B cell (primary cell): ENCODE results near the gene CFAP65. TPM values are rescaled to one million over a fixed set of nuclear protein-coding genes. Genes with fewer than 3 reads are reported as not detected.

Experiments used
- ATAC-seq: fragments of 200-7000 bp; cut with Tn5 transposase; one replicate; pipeline ENCODE4 v1.10.0; 2021; ENCODE audit warnings: low read depth, mild to moderate bottlenecking, moderate number of reproducible peaks, moderate library complexity
- CTCF ChIA-PET: fragments of 350-600 bp; sonication (Branson Sonifier 250); formaldehyde crosslinking; loops from one replicate; lab custom pipeline; 2021; ENCODE audit warnings: antibody characterized with exemption, inconsistent platforms; lab: Charles Lee
- POLR2A ChIA-PET: fragments of 350-600 bp; sonication (Branson Sonifier 250); formaldehyde crosslinking; loops from one replicate; lab custom pipeline; 2021; ENCODE audit warnings: antibody characterized with exemption; lab: Charles Lee
- DNase-seq: peaks from one replicate; pipeline ENCODE4 v3.0.0; 2013
- H2AFZ ChIP-seq: 2 replicates; pipeline ENCODE4 v1.6.1; 2012; ENCODE audit warnings: mild to moderate bottlenecking, low read depth, low read length; ENCODE audit not compliant: insufficient read depth, poor library complexity, severe bottlenecking
- H3K27ac ChIP-seq, 2 donors: 1 replicate in 1 of 2; 2 replicates in 1 of 2; pipeline ENCODE4 v1.5.1; 2012 to 2013; ENCODE audit warnings: low read length in 2 of 2, mild to moderate bottlenecking in 2 of 2, moderate library complexity in 1 of 2
- H3K27me3 ChIP-seq, 4 experiments: fragments of 200-600 bp in 1 of 4; sonication (generic) in 1 of 4; replicated peaks in 1 of 4; 1 replicate in 2 of 4; 2 replicates in 2 of 4; pipeline versions ENCODE4 v1.6.1 to v1.7.0; 2013 to 2016; ENCODE audit warnings: low read length in 3 of 4, mild to moderate bottlenecking in 2 of 4, mixed read lengths in 1 of 4, moderate library complexity in 1 of 4; ENCODE audit not compliant: insufficient read depth in 4 of 4, control insufficient read depth in 3 of 4; ENCODE audit errors: control extremely low read depth in 1 of 4
- H3K36me3 ChIP-seq, 2 experiments: replicated peaks in 1 of 2; 1 replicate in 1 of 2; 2 replicates in 1 of 2; pipeline versions ENCODE4 v1.6.1 to v1.7.1; 2013; ENCODE audit warnings: low read length in 1 of 2; ENCODE audit not compliant: insufficient read depth in 2 of 2, control insufficient read depth in 1 of 2; ENCODE audit errors: control extremely low read depth in 1 of 2, extremely low read depth in 1 of 2
- H3K4me1 ChIP-seq, 2 donors: fragments of 200-600 bp in 1 of 2; sonication (generic) in 1 of 2; 1 replicate in 1 of 2; 2 replicates in 1 of 2; pipeline versions ENCODE4 v1.5.1 to v1.6.1; 2013 to 2017; ENCODE audit warnings: low read length in 2 of 2; ENCODE audit not compliant: control insufficient read depth in 2 of 2, insufficient read depth in 2 of 2
- H3K4me2 ChIP-seq: replicated peaks from 2 replicates; pipeline ENCODE3; 2012; ENCODE audit warnings: mild to moderate bottlenecking, low read depth, low read length; ENCODE audit not compliant: poor library complexity, severe bottlenecking
- H3K4me3 ChIP-seq, 5 experiments: fragments of 200-600 bp in 1 of 5; sonication (generic) in 1 of 5; 1 replicate in 3 of 5; 2 replicates in 2 of 5; pipeline versions ENCODE4 v1.5.1 to v1.7.0; 2011 to 2016; ENCODE audit warnings: low read length in 4 of 5, mild to moderate bottlenecking in 4 of 5, low read depth in 2 of 5, control low read depth in 1 of 5, moderate library complexity in 1 of 5; ENCODE audit not compliant: insufficient read depth in 1 of 5; ENCODE audit errors: control extremely low read depth in 1 of 5, extremely low read depth in 1 of 5
- H3K79me2 ChIP-seq: fragments of 200-600 bp; sonication (generic); one replicate; pipeline ENCODE4 v1.6.0; 2016; ENCODE audit warnings: low read length; ENCODE audit not compliant: control insufficient read depth, insufficient read depth
- H3K9ac ChIP-seq: fragments of 200-600 bp; sonication (generic); 2 replicates; pipeline ENCODE4 v1.6.1; 2017; ENCODE audit warnings: mild to moderate bottlenecking, low read length, moderate library complexity
- H3K9me3 ChIP-seq, 3 donors: one replicate each; pipeline versions ENCODE4 v1.6.1 to v1.7.1; 2013; ENCODE audit warnings: low read length in 2 of 3; ENCODE audit not compliant: control insufficient read depth in 2 of 3, insufficient read depth in 1 of 3; ENCODE audit errors: control extremely low read depth in 1 of 3
- H4K20me1 ChIP-seq: 2 replicates; pipeline ENCODE4 v1.6.0; 2012; ENCODE audit warnings: mild to moderate bottlenecking, low read length; ENCODE audit not compliant: insufficient read depth, control insufficient read depth, poor library complexity, severe bottlenecking
- H3K27ac Mint-ChIP-seq: one replicate; pipeline ENCODE4 v1.8.0; 2021; ENCODE audit warnings: mixed read lengths
- H3K27me3 Mint-ChIP-seq: one replicate; pipeline ENCODE4 v1.8.0; 2021; ENCODE audit warnings: mixed read lengths
- H3K4me1 Mint-ChIP-seq: one replicate; pipeline ENCODE4 v1.8.0; 2021; ENCODE audit warnings: mixed read lengths
- H3K4me3 Mint-ChIP-seq: one replicate; pipeline ENCODE4 v1.8.0; 2021; ENCODE audit warnings: mixed read lengths
- H3K9me3 Mint-ChIP-seq: one replicate; pipeline ENCODE4 v1.8.0; 2022; ENCODE audit warnings: mixed read lengths; ENCODE audit not compliant: insufficient read depth
- EZH2 ChIP-seq: IDR thresholded peaks from 2 replicates; pipeline ENCODE4 v1.6.1; 2012; ENCODE audit warnings: borderline replicate concordance, low read depth, mild to moderate bottlenecking, moderate library complexity, low read length; ENCODE audit not compliant: insufficient read depth, poor library complexity, severe bottlenecking
- WGBS: methylation state at CpG from one replicate; pipeline ENCODE4 v1.1.5; 2013; ENCODE audit warnings: missing lambda C conversion rate; ENCODE audit not compliant: insufficient coverage; 5-methylcytosine and 5-hydroxymethylcytosine counted together
- intact Hi-C: fragments of 100-400 bp; cut with micrococcal nuclease; formaldehyde crosslinking; loops from one replicate; pipeline ENCODE4 v1.10.0; 2022
- polyA plus RNA-seq: library from polyadenylated mRNA; depleted of rRNA; stranded (reverse); fragments of >200 nt; gene quantifications from 2 replicates; pipeline ENCODE4 v1.2.3, GENCODE V29; 2012
- total RNA-seq, 2 donors: library from RNA; stranded (reverse); fragments of 120-200 nt in 1 of 2; gene quantifications; 1 replicate in 1 of 2; 2 replicates in 1 of 2; pipeline versions ENCODE4 v1.2.3 to v1.2.4, GENCODE V29; 2013 to 2022
- TF ChIP-seq, protein P1 (sequence below): fragments of 200-600 bp; IDR thresholded peaks from one replicate; pipeline ENCODE4 v1.8.0; 2022; ENCODE audit warnings: antibody characterized with exemption, mild to moderate bottlenecking

Gene CFAP65
- total and polyA plus RNA-seq, 2 donors (not counting 1 experiment from before 2014, with no cell fraction given), result not detected

- H3K4me2 ChIP-seq, result no peak overlapping the region
- POLR2A ChIA-PET, result no interaction called here
- no peak overlapping the region for H3K9ac ChIP-seq
- H3K27ac ChIP-seq, result no peak overlapping the region
- Mint-ChIP-seq H3K4me3 (no peak overlapping the region), H3K27ac (no peak overlapping the region), H3K27me3 (peaks cover 21% of the 10 kb centered on the region), H3K9me3 (no peaks in the 10 kb centered on the region), H3K4me1 (peaks cover 4% of the 10 kb centered on the region)
- peaks cover 5 to 8% of the 10 kb centered on the region in 2 donors for H3K4me1 ChIP-seq
- CTCF ChIA-PET, result interaction anchor here (1.6 kb wide), 1 partner anchor 10 kb away, joined by 5 read pairs; no protein-coding TSS in a partner anchor
- ATAC-seq, result no peak
- no peaks in the 10 kb centered on the region for H3K9me3 ChIP-seq
- H3K36me3 ChIP-seq, result no peaks in the 10 kb centered on the region
- no CpG with 5 or more reads among the region's 1 CpG for WGBS
- H2AFZ ChIP-seq, result no peak overlapping the region
- no peak for TF ChIP-seq EZH2
- TF ChIP-seq, protein P1, sequence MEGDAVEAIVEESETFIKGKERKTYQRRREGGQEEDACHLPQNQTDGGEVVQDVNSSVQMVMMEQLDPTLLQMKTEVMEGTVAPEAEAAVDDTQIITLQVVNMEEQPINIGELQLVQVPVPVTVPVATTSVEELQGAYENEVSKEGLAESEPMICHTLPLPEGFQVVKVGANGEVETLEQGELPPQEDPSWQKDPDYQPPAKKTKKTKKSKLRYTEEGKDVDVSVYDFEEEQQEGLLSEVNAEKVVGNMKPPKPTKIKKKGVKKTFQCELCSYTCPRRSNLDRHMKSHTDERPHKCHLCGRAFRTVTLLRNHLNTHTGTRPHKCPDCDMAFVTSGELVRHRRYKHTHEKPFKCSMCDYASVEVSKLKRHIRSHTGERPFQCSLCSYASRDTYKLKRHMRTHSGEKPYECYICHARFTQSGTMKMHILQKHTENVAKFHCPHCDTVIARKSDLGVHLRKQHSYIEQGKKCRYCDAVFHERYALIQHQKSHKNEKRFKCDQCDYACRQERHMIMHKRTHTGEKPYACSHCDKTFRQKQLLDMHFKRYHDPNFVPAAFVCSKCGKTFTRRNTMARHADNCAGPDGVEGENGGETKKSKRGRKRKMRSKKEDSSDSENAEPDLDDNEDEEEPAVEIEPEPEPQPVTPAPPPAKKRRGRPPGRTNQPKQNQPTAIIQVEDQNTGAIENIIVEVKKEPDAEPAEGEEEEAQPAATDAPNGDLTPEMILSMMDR, result no peak
- H4K20me1 ChIP-seq, result no peaks in the 10 kb centered on the region
- intact Hi-C loops, result no loop called here
- peaks cover 0 to 25% (median 19%) of the 10 kb centered on the region in 4 experiments for H3K27me3 ChIP-seq
- no peak for DNase-seq
- H3K4me3 ChIP-seq, result no peak overlapping the region
- H3K79me2 ChIP-seq, result no peaks in the 10 kb centered on the region
Measured at GRCh38 chr2:219065484-219065883, 24.2 kb upstream of the CFAP65 start.

DNA sequence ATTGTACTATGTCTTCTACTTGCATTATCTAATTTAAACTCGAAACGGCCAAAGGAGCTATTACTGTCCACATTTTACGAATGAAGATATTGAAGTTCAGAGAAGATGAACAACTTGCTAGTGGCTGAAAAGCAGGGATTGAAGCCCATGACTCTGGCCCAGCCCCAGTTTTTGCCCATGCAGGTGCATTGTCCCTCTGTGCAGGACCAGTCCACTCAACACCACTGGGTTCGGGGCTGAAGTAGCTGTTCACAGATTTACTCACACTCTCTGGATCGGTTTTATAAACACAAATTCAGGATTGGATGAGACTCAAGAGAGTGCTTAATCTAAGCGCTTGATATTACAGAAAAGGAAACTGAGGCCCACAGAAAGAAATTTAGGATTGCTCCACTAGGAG is 20.8 kb upstream of the CFAP65 start:
- H3K4me3 Mint-ChIP-seq, result no peak overlapping the region
- WGBS, result 100% methylated on average over 1 of the region's 6 CpGs
- Histone ChIP-seq H3K9ac (no peak overlapping the region), H3K4me1 (peaks cover 35 to 41% of the 10 kb centered on the region in 2 donors), H3K4me3 (no peak overlapping the region), H3K9me3 (no peaks in the 10 kb centered on the region), H3K4me2 (no peak overlapping the region), H3K27me3 (peaks cover 0 to 57% (median 42%) of the 10 kb centered on the region in 4 experiments), H3K27ac (no peak overlapping the region), H2AFZ (no peak overlapping the region), H4K20me1 (no peaks in the 10 kb centered on the region), H3K36me3 (no peaks in the 10 kb centered on the region), H3K79me2 (no peaks in the 10 kb centered on the region)
- ChIA-PET CTCF (interaction anchor here (1.0 to 9.5 kb wide), 3 partner anchors 9 to 93 kb away, joined by 3 to 117 read pairs (median 4); no protein-coding TSS in a partner anchor), POLR2A (no interaction called here)
- TF ChIP-seq, protein P1, result no peak
- TF ChIP-seq EZH2, result no peak
- no peaks in the 10 kb centered on the region for H3K9me3 Mint-ChIP-seq
- no peak overlapping the region for H3K27ac Mint-ChIP-seq
- intact Hi-C loops, result no loop called here
- ATAC-seq (no peak), DNase-seq (no peak)
- H3K4me1 Mint-ChIP-seq, result peaks cover 22% of the 10 kb centered on the region
- peaks cover 37% of the 10 kb centered on the region for H3K27me3 Mint-ChIP-seq
